GM20431 (cell line): ENCODE data around the gene MAGI2.
"Not testable (repeated sequence)": the region's sequence is repeated elsewhere in the genome, so short reads cannot be mapped to it uniquely, and the experiment has no call there.

ENCODE experiments used
- in situ Hi-C: fragments of 300-500 bp; cut with MseI, MboI; formaldehyde crosslinking; loops from one replicate; pipeline ENCODE4 v1.15.0; 2020; ENCODE audit warnings: low sequenced_read_pairs; ENCODE audit not compliant: unreplicated experiment

The MAGI2 gene

GRCh38 chr7:79091011-79091410, 362.5 kb downstream of the MAGI2 start:
- in situ Hi-C loops: no loop called here

- in situ Hi-C loops: no loop called here
These were observed 362.9 kb downstream of the MAGI2 start for GRCh38 chr7:79090543-79090942.

- in situ Hi-C loops: no loop called here
These were observed 369.0 kb downstream of the MAGI2 start for GRCh38 chr7:79084423-79084822.

GRCh38 chr7:79079919-79080554, 373.4 kb downstream of the MAGI2 start:
- in situ Hi-C loops: no loop called here

- in situ Hi-C loops: no loop called here
These were observed 375.2 kb downstream of the MAGI2 start for GRCh38 chr7:79078273-79078672.

DNA sequence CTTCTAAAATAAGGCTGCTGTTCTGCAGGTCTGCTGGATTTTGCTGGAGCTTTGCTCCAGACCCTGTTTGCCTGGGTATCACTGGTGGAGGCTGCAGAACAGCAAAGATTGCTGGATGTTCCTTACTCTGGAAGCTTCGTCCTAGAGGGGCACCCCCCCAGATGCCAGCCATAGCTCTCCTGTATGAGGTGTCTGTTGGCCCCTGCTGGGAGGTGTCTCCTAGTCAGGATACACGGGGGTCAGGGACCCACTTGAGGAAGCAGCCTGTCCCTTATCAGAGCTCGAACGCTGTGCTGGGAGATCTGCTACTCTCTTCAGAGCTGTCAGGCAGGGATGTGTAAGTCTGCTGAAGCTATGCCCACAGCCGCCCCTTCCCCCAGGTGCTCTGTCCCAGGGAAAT, 382.3 kb downstream of the MAGI2 start:
- in situ Hi-C loops: not testable (repeated sequence)

GRCh38 chr7:79064187-79064823, 389.2 kb downstream of the MAGI2 start:
- in situ Hi-C loops: no loop called here

- in situ Hi-C loops: no loop called here
These were observed 390.3 kb downstream of the MAGI2 start for GRCh38 chr7:79063019-79063698.

GRCh38 chr7:79060498-79060897, 393.0 kb downstream of the MAGI2 start:
- in situ Hi-C loops: no loop called here

DNA sequence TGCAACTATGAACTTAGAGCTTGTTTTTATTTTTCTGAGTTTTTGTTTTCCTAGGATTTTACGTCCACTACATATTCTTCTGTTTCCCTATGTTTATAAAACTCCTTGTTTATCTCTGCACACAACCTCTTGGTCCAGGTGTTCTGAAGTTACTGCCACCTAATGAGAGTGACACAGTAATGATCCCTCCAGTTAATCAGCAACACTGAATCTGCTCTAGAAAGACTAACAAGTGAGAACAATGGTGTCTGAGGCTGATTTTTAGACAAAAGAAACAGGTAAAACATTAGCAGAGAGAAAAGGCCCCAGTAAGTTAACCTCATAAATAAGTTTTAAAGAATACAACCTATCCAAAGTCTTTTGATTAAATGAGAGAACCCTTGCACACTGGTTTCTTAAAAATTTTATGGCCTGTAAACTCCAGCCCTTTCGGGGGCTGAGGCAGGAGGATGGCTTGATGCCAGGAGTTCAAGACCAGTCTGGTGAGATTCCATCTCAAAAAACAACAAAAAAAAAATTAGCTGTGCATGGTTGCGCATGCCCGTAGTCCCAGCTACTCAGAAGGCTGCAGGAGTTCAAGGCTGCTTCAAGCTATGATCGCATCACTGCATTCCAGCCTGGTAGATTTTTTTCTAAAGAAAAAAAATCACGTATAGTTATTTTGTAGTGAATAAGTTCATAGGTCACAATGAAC, 397.6 kb downstream of the MAGI2 start:
- in situ Hi-C loops: no loop called here

- in situ Hi-C loops: no loop called here
These were observed 401.6 kb downstream of the MAGI2 start for GRCh38 chr7:79051915-79052314.

GRCh38 chr7:79050603-79051002, 402.9 kb downstream of the MAGI2 start:
- in situ Hi-C loops: no loop called here

GRCh38 chr7:79046061-79046460, 407.4 kb downstream of the MAGI2 start:
- in situ Hi-C loops: no loop called here

DNA sequence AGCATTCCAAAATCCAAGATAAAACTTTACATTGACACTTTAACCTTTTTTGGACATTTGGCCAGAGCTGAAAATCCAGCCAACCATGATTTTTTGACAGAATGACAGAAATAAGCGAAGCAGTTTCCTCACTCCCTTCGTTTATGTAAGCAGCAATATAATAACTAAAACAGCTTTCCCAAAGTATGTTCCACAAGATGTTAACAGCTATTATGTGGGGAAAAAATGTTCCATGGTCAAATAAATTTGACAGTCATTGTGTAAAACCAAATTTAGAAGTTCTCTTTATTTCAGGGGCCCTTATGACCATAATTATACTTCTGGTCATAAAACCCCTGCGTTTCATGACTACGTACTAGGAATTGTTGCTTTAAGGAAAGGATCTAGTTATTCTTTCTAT, 416.5 kb downstream of the MAGI2 start:
- in situ Hi-C loops: no loop called here

DNA sequence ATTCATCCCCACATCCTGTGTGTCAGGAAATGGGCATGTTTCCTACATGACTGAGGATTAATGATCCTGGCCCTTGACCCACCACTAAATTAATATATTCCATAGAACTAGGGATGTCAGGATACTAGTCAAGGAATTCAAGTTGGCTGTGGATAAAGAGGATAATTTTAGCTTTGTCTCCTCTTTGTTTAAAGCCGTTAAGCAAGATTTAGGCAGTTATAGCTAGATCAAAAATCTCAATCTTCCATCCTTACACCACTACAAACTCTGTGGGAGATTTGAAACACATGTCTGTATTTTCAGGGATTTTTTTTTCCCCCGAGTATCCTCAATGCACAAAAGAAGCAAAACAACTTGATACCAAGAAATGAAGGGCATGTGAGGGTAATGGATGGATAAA, 417.1 kb downstream of the MAGI2 start:
- in situ Hi-C loops: no loop called here

- in situ Hi-C loops: no loop called here
These were observed 417.6 kb downstream of the MAGI2 start for GRCh38 chr7:79035858-79036257.

DNA sequence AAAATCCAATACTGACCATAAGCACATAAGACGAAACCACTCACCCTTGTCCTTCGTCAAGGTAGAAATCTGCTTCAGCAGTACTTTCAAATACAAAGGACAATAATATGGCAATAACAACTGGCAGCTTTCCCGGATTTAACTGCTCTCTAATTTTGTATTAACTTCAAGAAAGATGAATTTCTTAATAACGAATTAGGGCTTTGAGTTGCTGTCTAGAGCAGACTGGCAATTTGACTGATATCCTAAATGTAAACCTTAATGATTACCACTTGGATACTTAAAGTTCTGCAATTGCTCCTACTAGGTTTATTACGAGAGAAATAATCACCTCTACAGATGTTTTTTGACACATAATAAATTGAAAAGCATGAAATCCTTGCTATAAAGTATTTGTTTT, 418.7 kb downstream of the MAGI2 start:
- in situ Hi-C loops: no loop called here

DNA sequence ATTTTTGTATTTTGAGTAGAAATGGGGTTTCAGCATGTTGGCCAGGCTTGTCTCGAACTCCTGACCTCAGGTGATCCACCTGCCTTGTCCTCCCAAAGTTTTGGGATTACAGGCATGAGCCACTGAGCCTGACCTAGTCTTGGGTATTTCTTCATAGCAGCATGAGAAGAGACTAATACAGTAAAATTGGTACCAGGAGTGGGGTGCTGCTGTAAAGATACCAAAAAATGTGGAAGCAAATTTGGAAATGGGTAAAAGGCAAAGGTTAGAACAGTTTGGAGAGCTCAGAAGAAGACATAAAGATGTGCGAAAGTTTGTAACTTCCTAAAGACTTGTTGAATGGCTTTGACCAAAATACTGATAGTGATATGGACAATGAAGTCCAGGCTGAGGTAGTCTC, 433.8 kb downstream of the MAGI2 start:
- in situ Hi-C loops: not testable (repeated sequence)

- in situ Hi-C loops: no loop called here
These were observed 441.5 kb downstream of the MAGI2 start for GRCh38 chr7:79011921-79012320.

- in situ Hi-C loops: no loop called here
These were observed 443.8 kb downstream of the MAGI2 start for GRCh38 chr7:79009647-79010046.

GRCh38 chr7:79008786-79009185, 444.7 kb downstream of the MAGI2 start:
- in situ Hi-C loops: no loop called here
